Vagina (tissue), 2 donors: ENCODE measurements around the gene ABCC1. TPM values are rescaled to one million over a fixed set of nuclear protein-coding genes. Genes with fewer than 3 reads are reported as not detected.

Experiments
- DNase-seq, 2 donors: peaks; one replicate each; pipeline ENCODE4 v3.0.0-alpha.2; 2017; ENCODE audit errors: extremely low spot score in 2 of 2
- H3K27ac ChIP-seq: fragments of 200-600 bp; sonication (generic); one replicate; pipeline ENCODE4 v1.5.1; 2019
- H3K27me3 ChIP-seq: fragments of 200-600 bp; sonication (generic); one replicate; pipeline ENCODE4 v1.5.1; 2019
- H3K36me3 ChIP-seq, 2 donors: fragments of 200-600 bp; sonication (generic); one replicate each; pipeline ENCODE4 v1.5.1; 2017 to 2019
- H3K4me1 ChIP-seq: fragments of 200-600 bp; sonication (generic); one replicate; pipeline ENCODE4 v1.5.1; 2019
- H3K4me3 ChIP-seq, 2 donors: fragments of 200-600 bp; sonication (generic); 1 replicate in 1 of 2; 2 replicates in 1 of 2; pipeline ENCODE4 v1.5.1; 2016 to 2019
- H3K9me3 ChIP-seq: fragments of 200-600 bp; sonication (generic); one replicate; pipeline ENCODE4 v1.5.1; 2019
- CTCF ChIP-seq, 3 experiments: fragments of 450-650 bp in 2 of 3; fragments of 200-600 bp in 1 of 3; sonication (generic) in 1 of 3; IDR thresholded peaks; one replicate each; pipeline ENCODE4 v1.5.1; 2017 to 2019; ENCODE audit warnings: antibody characterized with exemption in 3 of 3, mild to moderate bottlenecking in 2 of 3, moderate library complexity in 2 of 3
- POLR2A ChIP-seq, 2 donors: fragments of 450-650 bp; IDR thresholded peaks; one replicate each; pipeline ENCODE4 v1.6.1; 2017; ENCODE audit warnings: antibody characterized with exemption in 2 of 2, mild to moderate bottlenecking in 2 of 2, moderate library complexity in 2 of 2
- POLR2AphosphoS5 ChIP-seq, 2 donors: sonication (generic); formaldehyde crosslinking; IDR thresholded peaks; one replicate each; pipeline ENCODE4 v1.9.0; 2017; ENCODE audit warnings: antibody characterized with exemption in 2 of 2, mild to moderate bottlenecking in 2 of 2, low read depth in 1 of 2; ENCODE audit not compliant: insufficient read depth in 1 of 2
- intact Hi-C: fragments of 100-400 bp; cut with DNase I; formaldehyde crosslinking; loops from one replicate; pipeline ENCODE4 v1.15.1; 2023
- total RNA-seq: library from RNA; depleted of rRNA; stranded (reverse); fragments of >200 nt; gene quantifications from one replicate; pipeline ENCODE4 v1.2.3, GENCODE V29; 2016

ABCC1 gene
- total RNA-seq, 1 donor from 2014 or later, result 47.9 TPM

GRCh38 chr16:15996432-15997109 lies 47.2 kb downstream of the ABCC1 start:
- Histone ChIP-seq H3K4me1 (peaks cover 47% of the 10 kb centered on the region), H3K36me3 (no peaks in the 10 kb centered on the region), H3K27me3 (no peaks in the 10 kb centered on the region), H3K9me3 (no peaks in the 10 kb centered on the region), H3K27ac (no peak overlapping the region), H3K4me3 (no peak overlapping the region)
- TF ChIP-seq POLR2AphosphoS5 (IDR thresholded peaks at IDR 0.05; ENCODE audit: insufficient read depth in 1 of 2, low read depth in 1 of 2) (peak in 1 of 2 donors; percentile 39), CTCF (IDR thresholded peaks at IDR 0.05) (no peak)
- intact Hi-C loops, result no loop called here
- DNase-seq, result no peak

DNA sequence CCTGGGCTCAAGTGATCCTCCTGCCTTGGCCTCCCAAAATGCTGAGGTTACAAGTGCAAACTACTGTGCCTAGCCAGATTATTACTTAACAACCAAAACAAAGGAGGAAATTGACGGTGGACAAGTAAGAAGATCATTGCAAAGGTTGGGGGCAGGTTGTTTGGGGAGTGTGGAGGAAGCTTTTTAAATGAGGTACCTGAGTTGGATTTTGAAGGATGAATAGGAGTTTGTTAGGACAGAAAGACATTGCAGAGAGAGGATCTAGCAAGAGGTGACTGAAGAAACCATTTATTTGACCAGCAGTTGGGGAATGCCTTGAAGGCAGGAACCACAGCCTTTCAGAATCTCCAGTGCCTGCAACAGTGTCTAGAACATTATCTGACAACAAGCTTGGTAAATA lies 51.3 kb downstream of the ABCC1 start:
- H3K27ac ChIP-seq, result no peak overlapping the region
- peaks cover 39% of the 10 kb centered on the region for H3K4me1 ChIP-seq
- no peaks in the 10 kb centered on the region for H3K27me3 ChIP-seq
- intact Hi-C loops, result no loop called here
- DNase-seq, result no peak
- H3K4me3 ChIP-seq, result no peak overlapping the region
- H3K36me3 ChIP-seq, result no peaks in the 10 kb centered on the region
- TF ChIP-seq POLR2AphosphoS5 (IDR thresholded peaks at IDR 0.05; ENCODE audit: insufficient read depth in 1 of 2, low read depth in 1 of 2) (no peak), CTCF (IDR thresholded peaks at IDR 0.05) (no peak), POLR2A (IDR thresholded peaks at IDR 0.05) (no peak)
- no peaks in the 10 kb centered on the region for H3K9me3 ChIP-seq

GRCh38 chr16:16001596-16002255 lies 52.3 kb downstream of the ABCC1 start:
- H3K27me3 ChIP-seq, result no peaks in the 10 kb centered on the region
- no peak for DNase-seq
- H3K4me3 ChIP-seq, result no peak overlapping the region
- no peaks in the 10 kb centered on the region for H3K36me3 ChIP-seq
- intact Hi-C loops, result no loop called here
- no peak overlapping the region for H3K27ac ChIP-seq
- peaks cover 30% of the 10 kb centered on the region for H3K4me1 ChIP-seq
- TF ChIP-seq POLR2AphosphoS5 (IDR thresholded peaks at IDR 0.05; ENCODE audit: insufficient read depth in 1 of 2, low read depth in 1 of 2), result no peak
- TF ChIP-seq CTCF (IDR thresholded peaks at IDR 0.05), result no peak
- no peak for TF ChIP-seq POLR2A (IDR thresholded peaks at IDR 0.05)
- H3K9me3 ChIP-seq, result no peaks in the 10 kb centered on the region

GRCh38 chr16:16003719-16004313 lies 54.4 kb downstream of the ABCC1 start:
- no peaks in the 10 kb centered on the region for H3K9me3 ChIP-seq
- TF ChIP-seq CTCF (IDR thresholded peaks at IDR 0.05), result no peak
- TF ChIP-seq POLR2AphosphoS5 (IDR thresholded peaks at IDR 0.05; ENCODE audit: insufficient read depth in 1 of 2, low read depth in 1 of 2), result no peak
- no peak overlapping the region for H3K4me3 ChIP-seq
- H3K27ac ChIP-seq, result no peak overlapping the region
- peaks cover 15% of the 10 kb centered on the region for H3K4me1 ChIP-seq
- intact Hi-C loops, result no loop called here
- H3K36me3 ChIP-seq, result peaks cover 0 to 6% of the 10 kb centered on the region in 2 donors
- no peaks in the 10 kb centered on the region for H3K27me3 ChIP-seq
- no peak for DNase-seq

- TF ChIP-seq POLR2AphosphoS5 (IDR thresholded peaks at IDR 0.05; ENCODE audit: insufficient read depth in 1 of 2, low read depth in 1 of 2), result no peak
- no peak for TF ChIP-seq CTCF (IDR thresholded peaks at IDR 0.05)
- TF ChIP-seq POLR2A (IDR thresholded peaks at IDR 0.05), result no peak
- no peaks in the 10 kb centered on the region for H3K9me3 ChIP-seq
- H3K36me3 ChIP-seq, result peaks cover 0 to 9% of the 10 kb centered on the region in 2 donors
- H3K27ac ChIP-seq, result no peak overlapping the region
- H3K4me1 ChIP-seq, result peaks cover 10% of the 10 kb centered on the region
- DNase-seq, result no peak
- intact Hi-C loops, result no loop called here
- H3K27me3 ChIP-seq, result no peaks in the 10 kb centered on the region
- H3K4me3 ChIP-seq, result no peak overlapping the region
Observed at GRCh38 chr16:16004314-16004749, 54.9 kb downstream of the ABCC1 start.
